WERI-Rb-1 (cell line): ENCODE measurements around the gene SLC35B4.

Experiments
- DNase-seq: peaks from one replicate; pipeline ENCODE4 v3.0.0-alpha.2; 2020
- H3K27ac ChIP-seq: fragments of 250-450 bp; sonication (Bioruptor Pico); 2 replicates; pipeline ENCODE4 v1.5.1; 2020; ENCODE audit warnings: mild to moderate bottlenecking, moderate library complexity
- H3K27me3 ChIP-seq: fragments of 250-450 bp; sonication (Bioruptor Pico); 2 replicates; pipeline ENCODE4 v1.5.1; 2021; ENCODE audit warnings: mild to moderate bottlenecking, low read depth, moderate library complexity; ENCODE audit not compliant: insufficient read depth, severe bottlenecking
- H3K36me3 ChIP-seq: fragments of 250-450 bp; sonication (Bioruptor Pico); 2 replicates; pipeline ENCODE4 v1.5.1; 2020; ENCODE audit warnings: mild to moderate bottlenecking, moderate library complexity
- H3K4me3 ChIP-seq: 2 replicates; pipeline ENCODE4 v1.5.1; 2011; ENCODE audit warnings: low read depth, mild to moderate bottlenecking, control low read depth, low read length
- H3K9me3 ChIP-seq: fragments of 250-450 bp; sonication (Bioruptor Pico); 2 replicates; pipeline ENCODE4 v1.5.1; 2021; ENCODE audit warnings: mild to moderate bottlenecking, moderate library complexity; ENCODE audit not compliant: severe bottlenecking
- CTCF ChIP-seq: IDR thresholded peaks from 2 replicates; pipeline ENCODE4 v1.5.1; 2011; ENCODE audit warnings: low read depth, mild to moderate bottlenecking, control low read depth, inconsistent platforms, low read length

The SLC35B4 gene

GRCh38 chr7:134308548-134308947 is 8.2 kb downstream of the SLC35B4 start:
- H3K27ac ChIP-seq: no peak overlapping the region
- no peaks in the 10 kb centered on the region for H3K27me3 ChIP-seq
- no peak overlapping the region for H3K4me3 ChIP-seq
- H3K9me3 ChIP-seq: no peaks in the 10 kb centered on the region
- H3K36me3 ChIP-seq: peaks cover 18% of the 10 kb centered on the region
- no peak for TF ChIP-seq CTCF
- no peak for DNase-seq

GRCh38 chr7:134307320-134307719 is 9.4 kb downstream of the SLC35B4 start:
- no peak for DNase-seq
- H3K36me3 ChIP-seq: peaks cover 18% of the 10 kb centered on the region
- no peaks in the 10 kb centered on the region for H3K9me3 ChIP-seq
- H3K4me3 ChIP-seq: no peak overlapping the region
- H3K27ac ChIP-seq: no peak overlapping the region
- H3K27me3 ChIP-seq: no peaks in the 10 kb centered on the region
- no peak for TF ChIP-seq CTCF

GRCh38 chr7:134302120-134302519 is 14.6 kb downstream of the SLC35B4 start:
- no peak for DNase-seq
- peaks cover 43% of the 10 kb centered on the region for H3K36me3 ChIP-seq
- no peaks in the 10 kb centered on the region for H3K9me3 ChIP-seq
- no peak for TF ChIP-seq CTCF
- H3K4me3 ChIP-seq: no peak overlapping the region
- no peak overlapping the region for H3K27ac ChIP-seq
- H3K27me3 ChIP-seq: no peaks in the 10 kb centered on the region

GRCh38 chr7:134301592-134301991 is 15.1 kb downstream of the SLC35B4 start:
- TF ChIP-seq CTCF: no peak
- no peak overlapping the region for H3K4me3 ChIP-seq
- H3K27me3 ChIP-seq: no peaks in the 10 kb centered on the region
- H3K36me3 ChIP-seq: peaks cover 42% of the 10 kb centered on the region
- H3K9me3 ChIP-seq: no peaks in the 10 kb centered on the region
- no peak overlapping the region for H3K27ac ChIP-seq
- DNase-seq: no peak

GRCh38 chr7:134300988-134301387 is 15.7 kb downstream of the SLC35B4 start:
- H3K4me3 ChIP-seq: no peak overlapping the region
- no peaks in the 10 kb centered on the region for H3K27me3 ChIP-seq
- H3K36me3 ChIP-seq: peaks cover 45% of the 10 kb centered on the region

More at GRCh38 chr7:134300988-134301387, 15.7 kb downstream of the SLC35B4 start:
- Histone ChIP-seq H3K27ac (no peak overlapping the region), H3K9me3 (no peaks in the 10 kb centered on the region)
- TF ChIP-seq CTCF: no peak
- DNase-seq: no peak
